ENCODE results near the gene GDPGP1. TPM values are rescaled to one million over a fixed set of nuclear protein-coding genes. Genes with fewer than 3 reads are reported as not detected.
"Not testable (repeated sequence)": the region's sequence is repeated elsewhere in the genome, so short reads cannot be mapped to it uniquely, and the experiment has no call there.

Gene GDPGP1
- total and polyA plus RNA-seq, 3 experiments from 2014 or later, result 0.85 to 11.6 (median 10.3) TPM

DNA sequence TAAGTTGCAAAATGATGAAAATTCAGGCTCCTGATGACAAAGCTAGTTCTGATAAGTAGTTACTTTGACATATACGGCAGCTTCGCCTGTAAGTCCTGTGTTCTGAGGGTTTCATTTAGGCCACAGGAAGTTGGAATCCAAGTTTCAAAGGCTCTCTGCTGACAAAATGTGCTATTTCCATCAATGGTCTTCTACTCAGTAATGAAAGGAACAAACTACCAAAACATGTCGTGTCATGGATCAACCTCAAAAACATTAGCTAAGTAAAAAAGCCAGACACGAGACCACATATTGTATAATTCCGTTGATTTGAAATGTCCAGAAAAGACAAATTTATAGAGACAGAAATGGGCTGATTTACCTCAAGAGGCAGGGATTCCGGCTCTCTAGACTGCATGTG is 53.9 kb downstream of the GDPGP1 start:
- no peaks in the 10 kb centered on the region for H3K9me3 ChIP-seq (ENCODE audit: low read length)
- no peaks in the 10 kb centered on the region for H3K27me3 ChIP-seq (ENCODE audit: insufficient read depth, low read length, poor library complexity, severe bottlenecking)
- no peaks in the 10 kb centered on the region for H3K36me3 Mint-ChIP-seq
- no peak overlapping the region for H3K27ac ChIP-seq (ENCODE audit: low read depth, low read length)
- ChIA-PET CTCF (interaction anchor here (1.3 to 2.0 kb wide), 2 partner anchors 13 to 54 kb away, joined by 4 to 6 read pairs; partner anchors contain the start of genes CIB1 and GDPGP1), POLR2A (no interaction called here)
- H3K27me3 Mint-ChIP-seq, result peaks cover 0 to 2% of the 10 kb centered on the region in 2 donors
- no peaks in the 10 kb centered on the region for H3K9me3 Mint-ChIP-seq
- H3K36me3 ChIP-seq (ENCODE audit: insufficient read depth, low read length), result no peaks in the 10 kb centered on the region
- peaks cover 0 to 4% (median 0%) of the 10 kb centered on the region in 3 donors for H3K4me1 Mint-ChIP-seq
- H3K4me3 Mint-ChIP-seq, result no peak overlapping the region
- no peak overlapping the region for H3K4me3 ChIP-seq (ENCODE audit: low read length)
- no peaks in the 10 kb centered on the region for H3K4me1 ChIP-seq (ENCODE audit: insufficient read depth, low read length)
- no peak overlapping the region for H3K27ac Mint-ChIP-seq
- no peak for DNase-seq

DNA sequence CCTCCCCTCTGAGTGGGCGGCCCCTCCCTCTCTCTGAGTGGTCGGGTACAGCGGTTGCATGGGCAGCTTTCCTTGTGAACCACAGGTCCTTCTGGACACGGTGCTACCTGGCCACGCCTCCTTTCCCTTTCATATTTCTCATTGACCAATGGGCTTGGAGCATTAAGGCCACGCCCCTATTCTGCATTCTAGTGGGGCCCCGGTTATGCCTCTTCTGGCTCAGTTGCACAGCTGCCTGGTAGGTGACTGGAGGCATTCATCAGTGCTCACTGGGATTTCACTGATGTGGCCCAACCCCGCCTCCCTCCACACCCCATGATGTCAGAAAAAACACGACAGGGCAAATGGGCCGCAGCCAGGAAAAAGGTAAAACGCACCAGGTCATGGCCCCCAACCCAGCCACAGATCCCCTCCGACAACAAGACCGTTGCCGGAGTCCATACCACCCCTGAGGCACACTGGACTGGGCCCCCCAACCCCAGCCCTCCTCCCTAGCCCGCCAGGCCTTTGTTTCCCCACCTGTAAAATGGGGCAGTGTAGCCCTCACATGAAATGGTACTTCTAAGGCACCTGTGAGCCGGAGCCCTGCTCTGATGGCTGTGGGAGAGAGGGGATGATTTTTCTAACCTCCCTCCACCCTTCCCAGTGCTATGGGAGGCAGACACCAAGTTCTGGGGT is 57.8 kb downstream of the GDPGP1 start:
- no peaks in the 10 kb centered on the region for H3K36me3 ChIP-seq (ENCODE audit: insufficient read depth, low read length)
- Mint-ChIP-seq H3K4me3 (no peak overlapping the region), H3K9me3 (no peaks in the 10 kb centered on the region), H3K27me3 (peaks cover 2 to 4% of the 10 kb centered on the region in 2 donors), H3K4me1 (peaks cover 2 to 7% (median 5%) of the 10 kb centered on the region in 3 donors), H3K27ac (no peak overlapping the region), H3K36me3 (no peaks in the 10 kb centered on the region)
- ChIA-PET POLR2A (no interaction called here), CTCF (interaction anchor here (1.6 to 2.8 kb wide), 2 partner anchors 19 to 28 kb away, joined by 3 to 7 read pairs; no protein-coding TSS in a partner anchor)
- H3K27ac ChIP-seq (ENCODE audit: low read depth, low read length), result no peak overlapping the region
- DNase-seq, result no peak
- H3K9me3 ChIP-seq (ENCODE audit: low read length), result no peaks in the 10 kb centered on the region
- no peak overlapping the region for H3K4me3 ChIP-seq (ENCODE audit: low read length)
- H3K27me3 ChIP-seq (ENCODE audit: insufficient read depth, low read length, poor library complexity, severe bottlenecking), result no peaks in the 10 kb centered on the region
- H3K4me1 ChIP-seq (ENCODE audit: insufficient read depth, low read length), result no peaks in the 10 kb centered on the region

DNA sequence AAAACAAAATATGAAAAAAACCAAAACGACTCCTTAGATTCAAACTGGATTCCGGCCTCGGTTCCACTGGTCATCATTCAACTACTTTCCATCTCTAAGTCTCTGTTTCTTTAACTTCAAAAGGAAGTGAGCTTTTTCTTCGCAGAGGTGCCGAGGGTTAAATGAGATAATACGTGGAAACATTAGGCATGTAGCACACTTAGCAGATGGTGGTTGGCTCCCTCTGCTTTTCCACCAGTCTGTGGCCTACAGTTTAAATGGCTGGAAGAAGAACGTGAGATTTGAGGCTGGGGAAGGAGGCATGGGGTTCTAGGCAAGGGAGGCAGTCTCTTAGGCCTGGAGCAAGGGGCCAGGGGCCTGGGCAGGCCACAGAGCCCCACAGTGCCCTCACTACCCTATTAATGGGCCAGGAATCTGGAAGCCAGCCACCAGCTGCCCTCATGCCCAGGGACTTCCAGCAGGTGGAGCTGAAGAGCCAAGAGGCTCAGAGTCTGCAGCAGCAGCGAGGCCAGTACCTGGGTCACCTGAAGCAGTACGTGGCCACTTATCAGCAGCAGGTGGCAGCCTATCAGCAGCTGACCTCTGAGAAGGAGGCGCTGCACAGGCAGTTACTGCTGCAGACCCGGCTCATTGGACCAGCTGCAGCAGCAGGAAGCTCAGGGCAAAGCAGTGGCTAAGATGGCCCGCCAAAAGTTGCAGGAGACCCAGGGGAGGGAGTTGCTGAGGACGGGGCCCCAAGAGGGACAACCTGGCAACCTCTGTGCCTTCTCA is 59.2 kb downstream of the GDPGP1 start:
- H3K9me3 Mint-ChIP-seq; H3K9me3 ChIP-seq (ENCODE audit: low read length); POLR2A ChIA-PET; H3K27ac ChIP-seq (ENCODE audit: low read depth, low read length); H3K36me3 Mint-ChIP-seq; H3K4me1 Mint-ChIP-seq; H3K36me3 ChIP-seq (ENCODE audit: insufficient read depth, low read length); H3K27me3 Mint-ChIP-seq; H3K4me1 ChIP-seq (ENCODE audit: insufficient read depth, low read length); H3K27me3 ChIP-seq (ENCODE audit: insufficient read depth, low read length, poor library complexity, severe bottlenecking); H3K27ac Mint-ChIP-seq; H3K4me3 ChIP-seq (ENCODE audit: low read length): not testable (repeated sequence)
- H3K4me3 Mint-ChIP-seq, result peak overlapping the region in 1 of 7 donors; percentile 24
- DNase-seq, result peak; percentile 40 to 79 (median 55)
- CTCF ChIA-PET, result interaction anchor here (0.6 to 2.8 kb wide), 22 partner anchors 8 to 740 kb away, joined by 3 to 14 read pairs (median 4); partner anchors contain the start of genes CIB1, GDPGP1, IQGAP1 and TTLL13

DNA sequence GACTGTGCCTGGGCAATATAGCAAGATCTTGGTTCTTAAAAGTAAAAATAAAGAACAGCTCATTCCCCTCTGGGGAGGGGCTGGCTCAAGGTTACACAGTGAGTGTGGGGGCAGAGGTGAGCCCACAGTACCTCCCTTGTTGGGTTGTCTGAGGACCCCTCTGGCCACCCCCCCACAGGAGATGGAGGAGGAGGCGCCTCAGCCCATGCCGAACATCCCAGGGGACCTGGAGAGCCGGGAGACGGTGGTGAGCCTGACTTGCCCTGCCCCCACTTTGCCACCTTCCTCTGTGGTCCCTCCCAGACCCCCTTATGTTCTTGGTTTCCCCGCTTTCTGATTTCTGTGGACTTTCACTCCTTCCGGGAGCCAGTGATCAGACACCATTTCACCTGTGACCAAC is 60.1 kb downstream of the GDPGP1 start:
- ChIA-PET CTCF (interaction anchor here (0.6 to 1.9 kb wide), 13 partner anchors 7 to 739 kb away, joined by 3 to 14 read pairs (median 4); no protein-coding TSS in a partner anchor), POLR2A (no interaction called here)
- DNase-seq, result no peak
- Mint-ChIP-seq H3K4me1 (peaks cover 2 to 7% (median 5%) of the 10 kb centered on the region in 3 donors), H3K27me3 (peaks cover 2 to 4% of the 10 kb centered on the region in 2 donors), H3K27ac (no peak overlapping the region), H3K4me3 (no peak overlapping the region), H3K36me3 (no peaks in the 10 kb centered on the region), H3K9me3 (no peaks in the 10 kb centered on the region)
- H3K27ac ChIP-seq (ENCODE audit: low read depth, low read length), result no peak overlapping the region
- H3K9me3 ChIP-seq (ENCODE audit: low read length), result no peaks in the 10 kb centered on the region
- H3K4me3 ChIP-seq (ENCODE audit: low read length), result no peak overlapping the region
- no peaks in the 10 kb centered on the region for H3K36me3 ChIP-seq (ENCODE audit: insufficient read depth, low read length)
- H3K27me3 ChIP-seq (ENCODE audit: insufficient read depth, low read length, poor library complexity, severe bottlenecking), result no peaks in the 10 kb centered on the region
- no peaks in the 10 kb centered on the region for H3K4me1 ChIP-seq (ENCODE audit: insufficient read depth, low read length)

DNA sequence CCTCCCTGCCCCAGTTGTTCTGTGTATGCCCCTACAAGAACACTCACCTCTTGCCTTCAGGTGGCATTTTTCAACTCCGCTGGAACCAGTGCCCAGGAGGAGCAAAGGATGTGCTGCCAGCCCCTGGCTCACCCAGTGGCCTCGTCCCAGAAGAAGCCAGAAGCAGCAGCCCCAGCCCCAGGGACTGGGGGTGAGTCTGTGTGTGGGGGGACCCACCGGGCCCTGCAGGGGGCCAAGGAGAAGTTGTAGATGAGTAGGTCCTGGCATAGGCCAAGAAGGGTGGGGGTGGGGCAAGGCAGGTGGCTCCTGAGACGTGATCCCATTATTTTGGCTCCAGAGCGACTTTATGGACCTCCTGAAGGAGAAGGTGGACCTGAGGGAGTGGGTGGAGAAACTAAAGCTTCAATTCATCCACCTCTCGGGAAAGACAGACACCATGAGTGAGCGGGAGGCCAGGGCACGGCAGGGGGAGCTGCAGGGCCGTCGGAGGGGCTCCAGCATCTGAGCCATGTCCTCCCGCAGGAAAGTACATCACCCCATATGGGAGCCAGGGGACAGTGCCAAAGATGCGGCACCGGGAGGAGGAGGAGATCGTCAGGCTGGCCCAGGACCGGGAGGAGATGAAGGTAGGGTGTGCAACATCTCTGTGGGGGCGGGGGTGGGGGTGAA is 60.7 kb downstream of the GDPGP1 start:
- Histone ChIP-seq H3K4me1 (ENCODE audit: insufficient read depth, low read length) (no peaks in the 10 kb centered on the region), H3K27me3 (ENCODE audit: insufficient read depth, low read length, poor library complexity, severe bottlenecking) (no peaks in the 10 kb centered on the region), H3K4me3 (ENCODE audit: low read length) (no peak overlapping the region), H3K9me3 (ENCODE audit: low read length) (no peaks in the 10 kb centered on the region), H3K27ac (ENCODE audit: low read depth, low read length) (no peak overlapping the region), H3K36me3 (ENCODE audit: insufficient read depth, low read length) (no peaks in the 10 kb centered on the region)
- Mint-ChIP-seq H3K27ac (no peak overlapping the region), H3K27me3 (peaks cover 2 to 4% of the 10 kb centered on the region in 2 donors), H3K36me3 (no peaks in the 10 kb centered on the region), H3K4me3 (no peak overlapping the region), H3K9me3 (no peaks in the 10 kb centered on the region), H3K4me1 (peaks cover 2 to 7% (median 5%) of the 10 kb centered on the region in 3 donors)
- ChIA-PET POLR2A (no interaction called here), CTCF (interaction anchor here (1.2 to 1.7 kb wide), 2 partner anchors 8 to 25 kb away, joined by 4 to 10 read pairs; no protein-coding TSS in a partner anchor)
- no peak for DNase-seq

DNA sequence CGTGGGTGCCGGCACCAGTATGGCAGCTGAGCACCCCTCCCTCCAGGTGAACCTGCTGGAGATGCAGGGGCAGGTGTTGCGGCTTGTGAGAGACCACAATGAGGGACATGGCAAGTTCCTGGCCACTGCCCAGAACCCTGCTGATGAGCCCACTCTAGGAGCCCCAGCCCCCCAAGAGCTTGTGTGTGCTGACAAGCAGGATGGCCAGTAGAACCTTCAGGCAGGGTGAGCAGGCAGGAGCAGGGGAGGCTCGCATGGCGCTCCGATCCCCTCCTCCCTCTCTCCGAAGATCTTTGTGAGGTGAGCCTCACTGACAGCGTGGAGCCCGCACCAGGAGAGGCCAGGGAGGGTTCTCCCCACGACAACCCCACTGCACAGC is 61.2 kb downstream of the GDPGP1 start:
- no peaks in the 10 kb centered on the region for H3K9me3 ChIP-seq (ENCODE audit: low read length)
- no peak overlapping the region for H3K27ac ChIP-seq (ENCODE audit: low read depth, low read length)
- ChIA-PET POLR2A (interaction anchor here (0.6 kb wide), 1 partner anchor 143 kb away, joined by 3 read pairs; no protein-coding TSS in a partner anchor), CTCF (interaction anchor here (1.2 kb wide), 1 partner anchor 9 kb away, joined by 4 read pairs; no protein-coding TSS in a partner anchor)
- H3K9me3 Mint-ChIP-seq, result no peaks in the 10 kb centered on the region
- H3K4me3 Mint-ChIP-seq, result no peak overlapping the region
- H3K4me3 ChIP-seq (ENCODE audit: low read length), result no peak overlapping the region
- H3K27ac Mint-ChIP-seq, result no peak overlapping the region
- no peaks in the 10 kb centered on the region for H3K36me3 Mint-ChIP-seq
- peaks cover 2 to 4% of the 10 kb centered on the region in 2 donors for H3K27me3 Mint-ChIP-seq
- H3K4me1 ChIP-seq (ENCODE audit: insufficient read depth, low read length), result no peaks in the 10 kb centered on the region
- H3K36me3 ChIP-seq (ENCODE audit: insufficient read depth, low read length), result no peaks in the 10 kb centered on the region
- no peak for DNase-seq
- peaks cover 2 to 7% (median 5%) of the 10 kb centered on the region in 3 donors for H3K4me1 Mint-ChIP-seq
- no peaks in the 10 kb centered on the region for H3K27me3 ChIP-seq (ENCODE audit: insufficient read depth, low read length, poor library complexity, severe bottlenecking)
